Stimulated activated CD8-positive, alpha-beta memory T cell treated with anti-CD3 and anti-CD28 coated beads, Interleukin-7, amount 100 ng/mL, for 4 hours (primary cell): ENCODE measurements around the gene SPCS2.
"Not testable (repeated sequence)": the region's sequence is repeated elsewhere in the genome, so short reads cannot be mapped to it uniquely, and the experiment has no call there.

Experiments
- DNase-seq, 2 donors: peaks; one replicate each; pipeline ENCODE4 v3.0.0-alpha.2; 2020; ENCODE audit warnings: low read depth in 2 of 2

Gene SPCS2

DNA sequence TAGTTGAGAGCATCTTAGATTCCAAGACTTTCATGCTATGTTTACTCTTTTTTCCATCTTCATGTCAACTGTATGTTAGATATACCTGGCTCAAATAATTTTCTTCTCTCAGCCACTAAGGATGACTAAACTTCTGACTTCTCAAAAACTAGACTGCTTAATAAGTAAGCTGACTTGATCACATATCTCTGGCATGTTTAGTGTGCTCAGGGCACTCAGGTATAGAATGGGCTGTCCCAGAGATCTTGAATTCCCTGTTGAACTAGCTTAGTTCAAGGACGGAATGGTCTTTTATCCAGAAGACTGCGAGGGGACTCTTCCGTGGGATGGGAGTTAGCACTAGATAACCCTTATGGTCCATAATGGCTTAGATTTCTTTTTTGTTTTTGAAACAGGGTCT, 52.6 kb downstream of the SPCS2 start:
- no peak for DNase-seq

DNA sequence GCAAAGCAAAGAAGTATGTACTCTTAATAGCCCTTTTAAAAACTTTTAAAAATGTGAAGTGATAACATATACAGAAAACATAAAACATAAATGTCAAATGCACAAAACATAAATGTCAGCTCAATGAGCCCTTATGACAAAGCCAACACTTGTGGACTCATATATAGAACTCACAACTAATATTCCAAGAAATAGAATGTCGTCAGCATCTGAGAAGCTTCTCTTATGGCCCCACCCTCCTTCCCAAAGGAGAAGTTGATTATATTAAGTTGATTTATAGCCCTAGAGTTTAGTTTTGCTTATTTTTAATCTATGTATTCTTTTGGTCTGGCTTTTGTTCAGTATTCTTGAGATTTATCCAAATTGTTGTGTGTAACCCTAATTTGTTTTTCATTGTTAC, 53.5 kb downstream of the SPCS2 start:
- no peak for DNase-seq

DNA sequence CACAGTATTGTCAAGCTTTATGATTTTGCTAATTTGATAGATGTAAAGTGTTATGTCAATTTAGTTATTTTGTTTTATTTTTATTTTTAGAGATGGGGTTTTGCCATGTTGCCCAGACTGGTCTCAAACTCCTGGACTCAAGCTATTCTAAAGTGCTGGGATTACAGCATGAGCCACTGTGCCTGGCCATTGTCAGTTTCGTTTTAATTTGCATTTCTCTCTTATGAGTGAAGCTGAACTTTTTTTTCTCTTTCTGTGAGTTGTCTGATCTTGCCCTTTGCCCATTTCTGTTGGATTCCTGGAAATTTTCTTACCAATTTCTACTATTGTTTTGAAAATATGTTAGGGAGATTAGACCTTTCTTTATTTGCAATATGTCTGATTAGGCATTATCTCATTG, 55.1 kb downstream of the SPCS2 start:
- no peak for DNase-seq

DNA sequence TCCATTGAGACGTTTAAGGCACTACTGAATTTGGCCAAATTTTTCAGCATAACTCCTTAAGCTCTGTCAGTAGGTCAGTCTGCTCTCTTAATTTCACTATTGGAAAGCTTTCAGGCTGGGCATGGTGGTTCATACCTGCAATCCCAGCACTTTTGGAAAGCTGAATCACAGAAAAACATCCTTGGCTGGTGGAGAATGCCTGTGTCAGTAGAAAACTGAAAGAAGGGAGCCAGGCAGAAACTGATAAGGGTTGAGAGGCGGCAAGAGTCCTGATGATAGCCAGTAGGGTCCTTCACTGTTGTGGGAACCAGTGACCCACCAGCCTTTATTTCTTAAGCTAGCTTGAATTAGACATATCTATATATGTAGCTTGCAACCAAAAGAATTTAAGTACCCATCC, 62.3 kb downstream of the SPCS2 start:
- no peak for DNase-seq

DNA sequence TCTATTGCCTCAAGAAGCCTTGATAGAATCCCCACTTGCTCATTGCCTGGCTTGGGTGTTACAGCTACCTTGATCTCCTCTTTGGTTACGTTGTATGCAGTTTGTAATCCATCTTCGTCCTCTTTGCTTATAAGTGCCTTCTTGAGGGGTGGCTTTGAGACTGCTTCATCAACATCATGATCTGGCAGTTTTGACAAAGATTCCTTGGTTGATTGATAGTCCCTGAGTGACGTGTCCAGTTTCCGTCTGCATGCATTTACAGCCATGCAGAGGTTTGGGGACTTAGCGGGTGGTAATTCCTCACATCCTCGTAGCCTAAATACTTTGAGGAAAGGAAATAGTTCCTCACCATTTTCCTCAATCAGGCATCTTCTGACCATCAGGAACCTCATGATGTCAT, 62.8 kb downstream of the SPCS2 start:
- DNase-seq: no peak

DNA sequence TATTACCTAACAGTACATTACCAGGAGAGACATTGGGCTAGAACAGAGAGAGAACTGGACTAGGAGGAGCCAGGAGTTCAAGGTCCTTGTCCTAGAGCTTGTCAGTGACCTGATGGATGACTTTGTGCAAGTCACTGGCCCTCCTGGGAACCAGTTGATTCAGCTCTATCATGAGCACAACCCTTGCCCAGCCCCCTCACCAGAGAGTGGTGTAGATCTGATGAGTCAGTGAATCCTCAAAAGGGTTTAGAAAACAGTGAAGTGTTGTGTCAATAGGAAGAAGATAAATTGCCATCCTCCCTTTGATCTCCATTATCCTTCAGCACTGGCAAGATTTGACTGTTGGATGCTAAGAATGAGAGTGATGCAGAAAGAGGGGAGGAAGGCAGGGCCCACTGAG, 64.0 kb downstream of the SPCS2 start:
- no peak for DNase-seq

DNA sequence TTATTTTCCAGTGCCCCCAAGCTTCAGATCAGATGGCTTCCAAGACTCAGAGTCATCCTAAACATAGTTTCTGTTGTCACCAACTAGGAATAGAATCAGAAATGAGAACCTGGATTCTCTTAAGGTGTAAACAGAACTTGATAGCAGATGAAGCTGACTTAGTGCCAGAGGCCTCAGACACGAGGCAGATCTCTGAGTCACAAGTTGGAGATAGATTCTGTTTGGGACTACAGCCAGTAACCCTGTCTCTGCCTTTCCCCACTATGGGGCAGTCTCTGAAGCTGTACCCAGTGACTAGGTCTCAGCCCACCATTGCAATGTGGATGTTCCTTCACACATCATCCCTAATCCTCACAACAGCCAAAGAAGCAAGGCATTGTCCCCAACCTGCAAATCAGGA, 65.1 kb downstream of the SPCS2 start:
- no peak for DNase-seq

DNA sequence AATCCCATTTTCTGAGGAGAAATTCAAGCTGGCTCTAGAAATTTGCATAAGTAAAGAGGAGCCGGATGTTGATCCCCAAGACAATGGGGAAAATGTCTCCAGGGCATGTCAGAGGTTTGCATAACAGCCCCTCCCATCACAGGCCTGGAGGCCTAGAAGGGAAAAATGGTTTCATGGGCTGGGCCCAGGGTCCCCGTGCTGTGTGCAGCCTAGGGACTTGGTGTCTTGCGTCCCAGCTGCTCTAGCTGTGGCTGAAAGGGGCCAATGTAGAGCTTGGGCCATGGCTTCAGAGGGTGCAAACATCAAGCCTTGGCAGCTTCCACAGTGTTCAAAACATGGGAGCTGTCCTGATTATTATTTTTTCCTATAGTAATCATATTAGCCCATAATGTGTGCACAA, 70.1 kb downstream of the SPCS2 start:
- not testable (repeated sequence) for DNase-seq

DNA sequence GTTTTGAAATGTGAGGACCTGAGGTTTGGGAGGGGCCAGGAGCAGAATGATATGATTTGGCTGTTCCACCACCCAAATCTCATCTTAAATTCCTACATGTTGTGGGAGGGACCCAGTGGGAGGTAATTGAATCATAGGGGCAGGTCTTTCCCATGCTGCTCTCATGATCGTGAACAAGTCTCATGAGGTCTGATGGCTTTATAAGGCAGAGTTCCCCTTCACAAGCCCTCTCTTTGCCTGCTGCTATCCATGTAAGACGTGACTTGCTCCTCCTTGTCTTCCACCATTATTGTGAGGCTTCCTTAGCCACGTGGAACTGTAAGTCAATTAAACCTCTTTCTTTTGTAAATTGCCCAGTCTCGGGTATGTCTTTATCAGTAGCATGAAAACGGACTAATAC, 71.3 kb downstream of the SPCS2 start:
- DNase-seq: not testable (repeated sequence)

DNA sequence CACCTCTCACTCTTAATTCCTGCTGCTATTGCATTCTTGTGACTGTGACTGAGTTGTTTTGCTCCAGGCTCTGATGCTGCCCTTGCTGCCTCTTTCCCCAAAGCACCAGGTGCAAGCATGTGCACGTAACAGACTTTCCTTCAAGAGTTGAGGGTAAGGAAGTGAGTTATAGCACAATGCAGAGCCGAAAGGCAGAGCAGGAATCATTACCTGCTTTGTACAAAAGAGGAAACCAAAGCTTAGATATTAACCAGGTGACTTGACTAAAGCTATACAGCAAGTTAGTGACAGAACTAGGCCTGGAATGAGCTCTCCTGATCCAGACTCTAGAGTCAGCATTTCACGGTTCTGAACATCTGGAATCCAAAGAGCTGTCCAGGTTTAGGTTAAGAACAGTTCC, 73.2 kb downstream of the SPCS2 start:
- no peak for DNase-seq

DNA sequence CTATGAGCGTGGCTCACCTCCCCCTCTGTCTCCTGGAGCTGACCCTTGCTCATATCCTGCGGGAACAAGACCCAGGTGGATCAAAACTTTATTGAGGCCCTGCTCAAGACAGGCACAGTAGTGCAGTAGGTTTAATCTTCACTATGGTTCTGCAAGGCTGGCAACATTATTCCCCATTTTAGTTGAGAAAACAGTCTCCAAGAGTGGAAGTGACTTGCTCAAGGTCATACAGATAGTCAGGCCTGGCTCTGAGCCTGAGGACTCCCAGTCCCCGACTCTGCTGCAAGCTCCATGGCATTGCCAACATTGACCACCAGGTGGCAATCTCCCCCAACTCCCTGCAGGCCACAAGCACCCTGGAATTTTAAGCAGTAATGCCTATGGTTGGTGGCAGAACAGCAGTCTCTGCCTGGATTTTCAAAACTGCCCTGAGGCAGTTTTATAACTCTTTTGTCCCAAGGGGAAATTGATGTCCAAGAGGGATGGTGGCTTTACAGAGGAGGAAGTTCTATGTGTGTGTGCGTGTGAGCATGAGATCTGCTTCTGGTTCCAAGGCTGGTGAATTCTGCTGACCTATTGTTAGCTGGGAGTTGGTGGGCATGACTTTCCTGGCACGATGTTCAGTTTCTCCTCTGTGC, 73.8 kb downstream of the SPCS2 start:
- DNase-seq: peak; percentile 51

DNA sequence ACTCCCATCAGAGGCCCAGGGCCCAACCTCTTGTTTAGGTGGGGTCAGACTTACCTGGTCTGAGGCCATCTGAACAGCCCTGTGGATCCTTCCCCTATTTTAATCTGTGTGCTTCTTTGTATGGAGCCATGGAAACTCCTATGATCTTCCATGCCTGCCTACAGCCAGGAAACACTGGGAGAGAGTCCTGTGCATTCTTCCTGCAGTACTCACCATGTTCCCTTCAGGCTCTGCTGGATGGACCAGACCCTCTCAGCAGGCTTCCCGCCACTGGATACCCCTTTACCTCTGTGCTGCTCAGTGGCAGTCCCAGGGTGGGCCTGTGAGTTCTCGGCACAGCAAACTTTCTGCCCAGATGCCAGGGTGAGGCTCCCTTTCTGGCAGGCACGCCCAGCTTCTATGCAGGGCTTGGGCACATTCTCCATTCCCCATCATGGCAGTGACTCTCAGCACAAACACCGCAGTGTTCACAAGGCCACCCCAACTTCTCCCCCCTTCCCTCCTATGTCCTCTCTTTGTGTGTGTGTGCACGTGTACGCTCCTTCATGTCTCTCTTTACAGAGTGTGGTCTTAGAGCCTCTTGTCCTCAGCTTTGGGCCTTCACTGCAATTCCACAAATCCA, 74.5 kb downstream of the SPCS2 start:
- no peak for DNase-seq

DNA sequence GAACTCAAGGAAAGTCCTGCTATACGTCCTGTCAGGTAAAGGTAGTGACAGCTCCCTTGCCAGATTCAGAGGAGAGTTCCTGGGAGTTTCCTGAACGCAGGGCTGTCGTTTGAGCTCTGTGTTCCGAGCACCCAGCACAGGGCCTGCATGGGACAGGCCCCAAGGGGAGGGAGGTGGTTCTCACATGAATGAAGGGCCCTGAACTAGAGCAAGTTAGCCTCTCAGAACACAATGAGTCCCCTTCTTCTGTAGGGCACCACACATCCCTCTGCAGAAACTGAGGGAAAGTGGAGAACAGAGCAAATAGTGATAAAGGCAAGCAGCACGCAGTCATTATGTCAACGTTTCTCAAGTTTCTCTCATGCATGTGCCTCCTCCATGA, 75.0 kb downstream of the SPCS2 start:
- no peak for DNase-seq

DNA sequence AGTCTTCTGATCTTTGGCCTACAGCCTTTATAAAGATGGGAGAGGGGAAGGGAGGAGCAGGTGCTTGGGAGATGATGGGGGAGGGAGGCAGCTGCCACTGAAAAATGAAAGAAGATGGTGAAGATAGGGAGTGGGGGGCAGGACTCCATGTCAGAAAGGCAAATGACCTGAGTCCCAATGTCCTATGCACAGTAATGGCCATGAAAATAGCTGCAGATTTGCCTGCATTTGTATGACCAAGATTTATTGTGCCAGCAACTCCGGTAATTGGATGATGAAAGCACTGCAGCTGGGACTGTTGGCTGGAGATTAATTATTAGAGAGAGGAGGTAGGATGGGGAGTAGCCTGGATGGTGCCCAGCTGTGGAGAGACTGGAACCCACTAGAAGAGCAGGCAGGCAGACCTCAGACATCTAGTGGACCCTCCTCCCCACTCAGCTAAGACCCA, 75.7 kb downstream of the SPCS2 start:
- no peak for DNase-seq

DNA sequence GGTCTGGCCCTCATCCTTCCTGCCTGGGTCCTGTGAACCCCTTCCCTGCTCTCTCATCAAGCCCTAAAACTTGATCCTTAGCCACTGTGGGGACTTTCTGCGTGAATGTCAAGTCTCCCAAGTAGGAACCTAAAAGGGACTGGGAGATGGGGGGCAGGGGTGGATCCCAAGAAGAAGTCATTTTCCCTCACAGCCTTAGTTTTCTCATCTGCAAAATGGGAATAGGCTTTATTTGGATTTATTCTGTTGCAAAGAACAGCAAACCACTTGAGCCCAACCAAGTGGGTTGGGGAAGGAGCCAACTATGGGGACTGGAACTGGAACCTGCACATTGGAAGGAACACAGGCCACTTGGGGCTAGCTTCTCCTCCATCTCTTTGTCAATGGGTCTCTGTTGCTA, 76.5 kb downstream of the SPCS2 start:
- DNase-seq: no peak

DNA sequence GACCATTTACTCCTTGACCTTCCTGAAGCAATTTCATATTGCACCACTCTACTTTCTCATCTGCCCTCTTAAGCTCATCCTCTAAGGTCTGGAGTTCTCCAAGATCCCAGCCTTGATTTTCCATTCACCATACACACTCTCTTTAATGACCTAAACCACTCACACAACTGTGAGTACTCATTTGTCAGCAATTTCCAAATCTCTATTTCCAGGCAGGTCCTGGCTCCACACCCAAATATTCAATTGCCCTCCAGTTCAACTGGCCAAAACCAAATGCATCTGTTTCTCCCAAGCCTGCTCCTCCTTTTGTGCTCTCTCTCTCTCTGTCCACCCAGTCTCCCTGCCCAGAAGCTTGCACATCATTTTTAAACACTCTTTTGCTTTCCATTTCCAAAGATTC, 79.3 kb downstream of the SPCS2 start:
- DNase-seq: no peak
